Measurements from ENCODE around the gene CUL3.

DNA sequence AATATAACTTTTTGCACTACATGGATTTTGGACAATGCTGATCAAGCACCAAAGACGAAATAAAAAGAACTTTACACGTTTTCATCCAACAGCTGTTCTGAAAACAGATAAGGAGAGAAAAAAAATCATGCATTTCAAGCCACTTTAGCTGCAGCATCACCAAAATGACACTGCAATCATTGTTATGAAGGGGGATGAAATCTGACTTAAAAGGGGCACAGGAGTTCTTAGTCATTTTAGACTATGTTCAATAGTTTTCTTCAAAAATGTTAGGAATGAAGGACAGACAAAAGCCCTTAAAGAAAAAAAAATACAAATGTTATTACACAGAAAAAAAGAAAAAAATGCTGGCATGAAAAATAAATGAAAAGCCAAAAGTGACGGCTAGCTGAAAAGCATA is 71.2 kb downstream of the CUL3 start:
- TF ChIP-seq, protein P1, sequence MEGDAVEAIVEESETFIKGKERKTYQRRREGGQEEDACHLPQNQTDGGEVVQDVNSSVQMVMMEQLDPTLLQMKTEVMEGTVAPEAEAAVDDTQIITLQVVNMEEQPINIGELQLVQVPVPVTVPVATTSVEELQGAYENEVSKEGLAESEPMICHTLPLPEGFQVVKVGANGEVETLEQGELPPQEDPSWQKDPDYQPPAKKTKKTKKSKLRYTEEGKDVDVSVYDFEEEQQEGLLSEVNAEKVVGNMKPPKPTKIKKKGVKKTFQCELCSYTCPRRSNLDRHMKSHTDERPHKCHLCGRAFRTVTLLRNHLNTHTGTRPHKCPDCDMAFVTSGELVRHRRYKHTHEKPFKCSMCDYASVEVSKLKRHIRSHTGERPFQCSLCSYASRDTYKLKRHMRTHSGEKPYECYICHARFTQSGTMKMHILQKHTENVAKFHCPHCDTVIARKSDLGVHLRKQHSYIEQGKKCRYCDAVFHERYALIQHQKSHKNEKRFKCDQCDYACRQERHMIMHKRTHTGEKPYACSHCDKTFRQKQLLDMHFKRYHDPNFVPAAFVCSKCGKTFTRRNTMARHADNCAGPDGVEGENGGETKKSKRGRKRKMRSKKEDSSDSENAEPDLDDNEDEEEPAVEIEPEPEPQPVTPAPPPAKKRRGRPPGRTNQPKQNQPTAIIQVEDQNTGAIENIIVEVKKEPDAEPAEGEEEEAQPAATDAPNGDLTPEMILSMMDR (conservative IDR thresholded peaks at IDR 0.05; ENCODE audit: low read depth, low read length), result no peak
- TF ChIP-seq EZH2 (IDR thresholded peaks at IDR 0.05; ENCODE audit: borderline replicate concordance, low read depth, low read length, poor library complexity, severe bottlenecking), result no peak

Data from A673 (cell line).